Urothelium cell line (cell line): ENCODE results near the gene MT1B.
"Not testable (repeated sequence)": the region's sequence is repeated elsewhere in the genome, so short reads cannot be mapped to it uniquely, and the experiment has no call there.

ENCODE experiments used
- DNase-seq: peaks from one replicate; pipeline ENCODE4 v3.0.0; 2011; ENCODE audit warnings: low spot score, mixed read lengths
- FAIRE-seq: peaks from 2 replicates; lab custom pipeline; 2011; peaks lifted over from hg19 to GRCh38; lab: Jason Lieb, UNC

MT1B gene

DNA sequence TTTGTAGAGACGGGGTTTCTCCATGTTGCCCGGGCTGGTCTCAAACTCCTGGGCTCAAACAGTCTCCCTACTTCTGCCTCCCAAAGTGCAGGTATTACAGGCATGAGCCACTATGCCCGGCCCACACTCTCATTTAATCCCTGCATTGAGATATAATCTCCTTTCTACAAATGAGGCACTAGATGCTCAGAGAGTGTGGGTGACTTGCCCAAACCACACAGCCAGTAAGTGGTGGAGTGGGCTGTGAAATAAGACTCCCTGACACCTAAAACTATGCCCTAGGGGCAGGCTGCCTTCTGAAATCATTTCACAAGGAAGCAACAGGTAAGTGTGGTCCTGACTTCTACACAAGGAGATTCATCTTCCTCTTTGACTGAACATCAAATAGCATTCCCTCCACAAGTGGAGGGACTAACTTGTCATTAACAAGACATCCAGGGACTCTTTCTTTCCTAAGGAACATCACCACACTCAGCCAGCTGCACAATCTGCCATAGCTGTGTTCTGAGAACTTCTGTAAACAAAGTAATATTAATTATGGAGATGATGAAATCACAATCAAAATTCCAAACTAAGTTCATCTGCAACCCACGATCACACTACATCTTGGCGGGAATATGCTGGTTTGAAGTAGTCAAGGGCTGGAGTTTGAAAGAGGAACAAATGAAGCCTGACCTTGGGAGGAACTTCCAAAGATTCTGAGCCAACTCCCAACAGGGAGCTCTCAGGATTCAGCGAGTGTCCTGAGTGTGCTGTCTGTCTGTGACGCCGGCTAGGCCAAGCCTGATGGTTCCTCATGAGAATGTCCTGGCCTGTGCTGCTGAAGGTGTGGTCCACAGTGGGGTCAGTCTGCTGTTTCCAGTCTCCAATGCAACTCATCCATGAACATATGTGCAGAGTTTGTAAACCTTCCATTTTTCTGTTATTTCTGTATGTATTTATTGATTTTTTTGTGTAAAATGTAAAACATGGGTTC lies 13.9 kb downstream of the MT1B start:
- not testable (repeated sequence) for FAIRE-seq, DNase-seq

DNA sequence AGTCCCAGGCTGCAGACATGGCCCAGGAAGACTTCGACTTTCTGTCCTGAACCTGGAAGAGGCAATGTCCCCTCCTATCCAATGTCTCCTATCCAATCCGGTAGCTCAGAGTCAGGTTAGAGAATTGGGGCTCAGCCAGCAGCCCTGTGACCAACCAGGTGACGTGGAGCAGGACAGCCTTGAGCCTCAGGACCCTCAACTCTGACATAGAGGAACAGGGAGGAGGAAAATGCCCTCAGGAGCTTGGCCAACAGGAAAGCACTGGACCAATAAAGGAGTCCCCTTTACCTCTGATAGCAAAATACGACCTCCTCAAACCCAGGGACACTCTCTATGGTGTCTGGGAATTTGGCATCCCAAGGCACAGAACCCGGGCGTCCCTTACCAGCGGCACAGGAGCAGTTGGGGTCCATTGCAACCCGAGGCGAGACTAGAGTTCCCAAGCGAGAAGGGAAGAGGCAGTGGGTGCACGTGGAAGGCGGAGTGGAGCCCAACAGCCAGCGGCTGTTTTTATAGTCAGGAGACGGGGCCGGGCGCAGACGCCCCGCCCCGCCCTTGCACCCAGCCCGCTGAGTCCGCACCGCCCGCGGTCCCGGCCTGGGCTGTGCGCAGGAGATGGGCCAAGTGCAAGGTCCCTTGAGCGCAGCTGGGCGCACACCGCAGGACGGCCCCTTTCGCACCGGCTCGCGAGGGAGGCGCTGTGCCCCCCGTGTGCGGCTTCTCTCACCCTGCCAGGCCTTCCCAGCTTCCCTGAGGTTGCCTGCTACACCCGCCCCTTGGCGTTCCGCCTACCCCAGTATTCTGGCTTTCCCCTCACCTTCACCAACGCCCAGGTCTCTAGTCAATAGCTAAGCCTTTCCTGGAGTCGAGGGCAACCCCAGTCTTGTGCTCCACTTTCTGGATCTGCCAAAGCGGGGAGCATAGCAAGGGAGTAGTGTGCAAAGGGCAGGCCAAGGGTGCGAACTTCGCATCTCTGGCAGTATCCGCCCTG lies 16.2 kb downstream of the MT1B start, which contains the start of gene MT1G:
Gene MT1G, minus strand, starts transcription at position 485 of the 991 bp plus-strand sequence. Its CDS starts 72 bp downstream, at position 413.
- FAIRE-seq (no peak), DNase-seq (no peak)

DNA sequence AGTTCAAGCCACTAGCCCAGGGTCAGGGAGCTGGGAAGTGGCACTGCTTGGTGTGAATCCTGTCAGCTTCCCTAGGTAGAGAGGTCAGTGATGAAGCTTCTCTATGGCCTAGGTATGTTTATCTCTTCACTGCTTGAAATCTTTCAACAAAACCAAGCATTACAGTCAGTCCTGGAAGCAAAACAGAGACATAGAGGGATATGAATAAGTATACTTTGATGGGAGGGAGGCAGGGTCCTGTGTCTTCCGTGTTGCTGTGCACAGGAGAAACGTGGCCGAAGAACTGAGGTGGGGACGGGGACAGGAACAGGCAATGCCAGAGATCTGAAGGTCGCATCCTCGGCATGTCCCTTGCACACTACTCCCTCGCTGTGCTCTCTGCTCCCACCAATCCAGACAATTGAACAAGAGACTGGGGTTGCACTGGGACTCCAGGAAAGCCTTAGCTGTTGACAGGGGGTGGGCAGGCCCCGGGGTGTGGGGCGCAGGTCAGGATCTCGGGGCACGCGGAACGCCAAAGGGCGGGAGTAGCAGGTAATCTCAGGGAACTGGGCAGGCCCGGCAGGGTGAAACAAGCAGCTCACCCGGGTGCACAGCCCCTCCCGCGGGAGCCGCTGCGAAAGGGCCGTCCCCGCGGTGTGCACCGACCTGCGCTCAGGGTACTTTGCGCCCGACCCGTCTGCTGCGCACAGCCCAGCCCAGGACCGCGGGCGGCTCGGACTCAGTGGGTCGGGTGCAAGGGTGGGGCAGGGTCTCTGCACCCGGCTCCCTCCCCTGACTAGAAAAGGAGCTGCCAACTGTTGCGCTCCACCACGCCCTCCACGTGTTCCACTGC lies 17.5 kb downstream of the MT1B start, which contains the start of gene MT1H:
Gene MT1H, plus strand, starts transcription at position 810 of the 835 bp plus-strand sequence. CDS start 71 bp downstream, outside the sequence.
- FAIRE-seq (no peak), DNase-seq (no peak)

- DNase-seq: no peak
- no peak for FAIRE-seq
Measured at GRCh38 chr16:56669840-56670619, 18.3 kb downstream of the MT1B start.

DNA sequence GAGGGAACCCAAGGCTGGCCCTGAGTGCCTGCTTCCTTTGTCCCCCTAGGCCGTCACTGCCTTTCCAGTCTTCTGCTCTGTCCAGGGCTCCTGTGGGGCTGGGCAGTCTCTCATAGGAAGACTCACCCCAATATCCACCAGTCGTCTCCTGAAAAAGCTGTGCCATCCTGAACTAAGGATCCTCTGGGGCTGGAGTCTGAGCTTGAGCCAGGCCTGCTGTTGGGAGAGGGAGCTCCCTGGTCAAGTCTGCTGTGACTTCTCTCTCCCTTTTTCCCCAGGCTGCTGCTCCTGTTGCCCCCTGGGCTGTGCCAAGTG lies 18.9 kb downstream of the MT1B start:
- no peak for FAIRE-seq
- no peak for DNase-seq

GRCh38 chr16:56671691-56672090 lies 20.0 kb downstream of the MT1B start:
- DNase-seq, FAIRE-seq: not testable (repeated sequence)

- DNase-seq, FAIRE-seq: not testable (repeated sequence)
Measured at GRCh38 chr16:56672171-56672570, 20.5 kb downstream of the MT1B start.

- no peak for DNase-seq
- FAIRE-seq: peak; percentile 17
Measured at GRCh38 chr16:56672761-56673536, 21.3 kb downstream of the MT1B start.

DNA sequence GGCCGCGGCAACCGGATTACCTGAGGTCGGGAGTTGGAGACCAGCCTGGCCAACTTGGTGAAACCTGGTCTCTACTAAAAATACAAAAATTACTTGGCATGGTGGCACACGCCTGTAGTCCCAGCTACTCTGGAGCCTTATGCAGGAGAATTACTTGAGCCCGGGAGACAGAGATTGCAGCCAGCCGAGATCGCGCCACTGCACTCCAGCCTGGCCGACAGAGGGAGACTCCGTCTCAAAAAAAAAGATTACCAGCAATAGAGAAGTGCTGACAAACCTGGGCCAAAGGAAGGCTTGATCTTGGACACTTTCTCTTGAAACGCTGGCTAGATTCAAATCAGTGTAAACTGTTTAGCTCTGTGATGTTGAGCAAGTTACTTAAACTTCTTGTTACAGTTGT lies 22.2 kb downstream of the MT1B start:
- DNase-seq (no peak), FAIRE-seq (no peak)

GRCh38 chr16:56674570-56674969 lies 22.9 kb downstream of the MT1B start:
- not testable (repeated sequence) for FAIRE-seq, DNase-seq

DNA sequence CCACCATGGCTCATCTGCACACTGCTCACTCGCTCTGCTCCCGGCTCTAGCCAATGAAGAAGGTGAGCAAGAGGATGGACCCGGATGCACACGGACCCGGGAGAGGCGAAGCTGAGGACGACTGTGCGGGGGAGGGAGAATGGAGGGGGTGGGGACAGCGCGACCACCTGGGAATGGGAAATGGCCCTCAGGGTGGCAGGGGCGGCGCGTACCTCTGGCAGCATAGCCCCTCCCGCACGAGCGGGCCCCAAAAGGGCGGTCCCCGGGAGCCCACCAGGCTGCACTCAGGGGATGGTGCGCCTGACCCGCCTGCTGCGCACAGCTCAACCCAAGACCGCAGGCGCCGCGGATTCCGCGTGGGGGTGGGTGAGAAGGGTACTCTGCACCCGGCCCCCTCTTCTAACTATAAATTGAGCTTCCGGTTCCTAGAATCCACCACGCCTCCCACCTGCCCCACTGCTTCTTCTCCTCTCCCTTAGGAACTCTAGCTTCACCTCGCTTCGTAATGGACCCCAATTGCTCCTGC lies 24.1 kb downstream of the MT1B start:
- DNase-seq: no peak
- no peak for FAIRE-seq

DNA sequence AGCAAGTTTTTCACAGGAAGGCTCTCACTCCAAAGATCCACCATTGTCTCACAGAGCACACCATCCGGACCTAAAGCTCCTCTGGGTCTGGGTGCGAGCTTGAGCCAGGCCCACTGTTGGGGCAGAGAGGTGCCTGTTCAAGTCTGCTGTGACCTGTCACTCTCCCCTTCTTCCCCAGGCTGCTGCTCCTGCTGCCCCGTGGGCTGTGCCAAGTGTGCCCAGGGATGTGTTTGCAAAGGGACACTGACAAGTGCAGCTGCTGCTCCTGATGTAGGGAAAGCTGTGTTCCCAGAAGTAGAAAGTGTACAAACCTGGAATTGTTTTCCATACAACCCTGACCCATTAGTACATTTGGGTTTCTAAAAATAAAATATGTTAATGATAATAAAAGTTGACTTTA lies 25.8 kb downstream of the MT1B start:
- DNase-seq (no peak), FAIRE-seq (no peak)

GRCh38 chr16:56679078-56679730 lies 27.5 kb downstream of the MT1B start:
- no peak for DNase-seq
- FAIRE-seq: no peak

DNA sequence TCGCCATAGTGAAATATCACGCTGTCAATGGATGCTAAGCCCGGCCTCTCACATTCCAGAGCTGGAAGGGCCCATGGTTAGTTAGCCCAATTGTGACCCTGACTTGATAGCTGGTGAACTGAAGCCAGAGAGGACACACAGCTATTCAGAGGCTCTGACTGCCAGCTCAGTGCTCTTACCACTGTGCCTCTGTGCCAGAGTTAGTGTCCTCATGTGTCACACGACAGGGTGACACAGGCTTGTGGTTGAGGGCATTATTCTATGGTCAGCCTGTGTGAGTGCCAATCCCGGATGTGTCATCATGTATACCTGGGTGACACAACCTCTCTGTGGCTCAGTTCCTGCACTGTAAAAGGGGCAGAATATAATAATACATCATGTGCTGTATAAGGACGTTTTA lies 28.1 kb downstream of the MT1B start:
- no peak for FAIRE-seq
- no peak for DNase-seq

- FAIRE-seq (peak; percentile 72), DNase-seq (peak; percentile 97)
Measured at GRCh38 chr16:56681939-56682702, 30.4 kb downstream of the MT1B start, which contains the start of gene MT1X. Gene MT1X (plus strand): TSS chr16:56682470. CDS start chr16:56682541, 71 bp downstream.

- no peak for DNase-seq
Measured at GRCh38 chr16:56682703-56683397, 31.2 kb downstream of the MT1B start.

More at GRCh38 chr16:56682703-56683397, 31.2 kb downstream of the MT1B start:
- FAIRE-seq: no peak
